ENCODE data around the gene TMEM212.

Gene TMEM212

GRCh38 chr3:171842864-171843518 lies at the start of gene TMEM212:
Gene TMEM212 (plus strand): TSS chr3:171843349. CDS start chr3:171843384, 35 bp downstream.
- DNase-seq = no peak

GRCh38 chr3:171796625-171797264 lies 46.4 kb upstream of the TMEM212 start:
- DNase-seq = no peak

- DNase-seq = no peak
Observed at GRCh38 chr3:171797265-171797679, 45.9 kb upstream of the TMEM212 start.

GRCh38 chr3:171797873-171798272 lies 45.3 kb upstream of the TMEM212 start:
- no peak for DNase-seq

GRCh38 chr3:171799501-171799900 lies 43.6 kb upstream of the TMEM212 start:
- no peak for DNase-seq

GRCh38 chr3:171801738-171802589 lies 41.2 kb upstream of the TMEM212 start:
- DNase-seq = no peak

- DNase-seq = no peak
Observed at GRCh38 chr3:171802590-171802956, 40.6 kb upstream of the TMEM212 start.

GRCh38 chr3:171803044-171803443 lies 40.1 kb upstream of the TMEM212 start:
- no peak for DNase-seq

GRCh38 chr3:171804618-171805389 lies 38.3 kb upstream of the TMEM212 start:
- no peak for DNase-seq

GRCh38 chr3:171805687-171806086 lies 37.5 kb upstream of the TMEM212 start:
- no peak for DNase-seq

- DNase-seq = no peak
Observed at GRCh38 chr3:171806200-171807128, 36.7 kb upstream of the TMEM212 start.

- no peak for DNase-seq
Observed at GRCh38 chr3:171807129-171807675, 35.9 kb upstream of the TMEM212 start.

- no peak for DNase-seq
Observed at GRCh38 chr3:171807806-171808205, 35.3 kb upstream of the TMEM212 start.

- DNase-seq = no peak
Observed at GRCh38 chr3:171809611-171809860, 33.6 kb upstream of the TMEM212 start.

GRCh38 chr3:171809861-171810628 lies 33.1 kb upstream of the TMEM212 start, which contains the start of gene PLD1:
Gene PLD1 (minus strand): TSS chr3:171810483. CDS start chr3:171738051, 72,432 bp downstream.
- DNase-seq = peak; percentile 81

GRCh38 chr3:171810629-171811294 lies 32.4 kb upstream of the TMEM212 start:
- DNase-seq = no peak

- no peak for DNase-seq
Observed at GRCh38 chr3:171811295-171811912, 31.7 kb upstream of the TMEM212 start.

- DNase-seq = no peak
Observed at GRCh38 chr3:171811913-171812335, 31.2 kb upstream of the TMEM212 start.

- DNase-seq = no peak
Observed at GRCh38 chr3:171812811-171813210, 30.3 kb upstream of the TMEM212 start.

Measured in activated effector memory CD4-positive, alpha-beta T cell treated with anti-CD3 and anti-CD28 coated beads, Interleukin-2, amount 50 U/mL, for 16 hours (primary cell).